ENCODE results near the gene RGS7. TPM values are rescaled to one million over a fixed set of nuclear protein-coding genes. Genes with fewer than 3 reads are reported as not detected.

The RGS7 gene
- total RNA-seq, 4 donors from 2014 or later = 0.47 TPM; not detected in 3

DNA sequence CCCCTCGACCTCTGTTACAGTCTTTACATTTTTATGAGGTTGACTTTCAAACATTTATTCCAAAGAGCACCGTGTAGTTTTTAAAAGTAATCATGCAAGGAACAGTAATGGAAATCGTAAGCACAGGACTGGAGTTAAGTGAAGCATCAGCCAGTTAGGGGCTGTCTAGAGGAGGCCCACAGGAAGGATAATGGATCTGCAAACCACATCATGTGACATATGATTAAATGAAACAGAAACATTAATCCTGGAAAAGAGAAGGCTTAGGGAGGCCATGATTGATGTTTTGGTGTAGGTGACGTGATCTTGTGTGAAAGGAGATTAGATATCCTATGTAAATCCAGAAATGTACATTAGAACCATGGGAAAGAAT, 25.0 kb downstream of the RGS7 start:
- TF ChIP-seq, protein P1, sequence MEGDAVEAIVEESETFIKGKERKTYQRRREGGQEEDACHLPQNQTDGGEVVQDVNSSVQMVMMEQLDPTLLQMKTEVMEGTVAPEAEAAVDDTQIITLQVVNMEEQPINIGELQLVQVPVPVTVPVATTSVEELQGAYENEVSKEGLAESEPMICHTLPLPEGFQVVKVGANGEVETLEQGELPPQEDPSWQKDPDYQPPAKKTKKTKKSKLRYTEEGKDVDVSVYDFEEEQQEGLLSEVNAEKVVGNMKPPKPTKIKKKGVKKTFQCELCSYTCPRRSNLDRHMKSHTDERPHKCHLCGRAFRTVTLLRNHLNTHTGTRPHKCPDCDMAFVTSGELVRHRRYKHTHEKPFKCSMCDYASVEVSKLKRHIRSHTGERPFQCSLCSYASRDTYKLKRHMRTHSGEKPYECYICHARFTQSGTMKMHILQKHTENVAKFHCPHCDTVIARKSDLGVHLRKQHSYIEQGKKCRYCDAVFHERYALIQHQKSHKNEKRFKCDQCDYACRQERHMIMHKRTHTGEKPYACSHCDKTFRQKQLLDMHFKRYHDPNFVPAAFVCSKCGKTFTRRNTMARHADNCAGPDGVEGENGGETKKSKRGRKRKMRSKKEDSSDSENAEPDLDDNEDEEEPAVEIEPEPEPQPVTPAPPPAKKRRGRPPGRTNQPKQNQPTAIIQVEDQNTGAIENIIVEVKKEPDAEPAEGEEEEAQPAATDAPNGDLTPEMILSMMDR (IDR thresholded peaks at IDR 0.05) = no peak
- DNase-seq (ENCODE audit: low spot score) = no peak

DNA sequence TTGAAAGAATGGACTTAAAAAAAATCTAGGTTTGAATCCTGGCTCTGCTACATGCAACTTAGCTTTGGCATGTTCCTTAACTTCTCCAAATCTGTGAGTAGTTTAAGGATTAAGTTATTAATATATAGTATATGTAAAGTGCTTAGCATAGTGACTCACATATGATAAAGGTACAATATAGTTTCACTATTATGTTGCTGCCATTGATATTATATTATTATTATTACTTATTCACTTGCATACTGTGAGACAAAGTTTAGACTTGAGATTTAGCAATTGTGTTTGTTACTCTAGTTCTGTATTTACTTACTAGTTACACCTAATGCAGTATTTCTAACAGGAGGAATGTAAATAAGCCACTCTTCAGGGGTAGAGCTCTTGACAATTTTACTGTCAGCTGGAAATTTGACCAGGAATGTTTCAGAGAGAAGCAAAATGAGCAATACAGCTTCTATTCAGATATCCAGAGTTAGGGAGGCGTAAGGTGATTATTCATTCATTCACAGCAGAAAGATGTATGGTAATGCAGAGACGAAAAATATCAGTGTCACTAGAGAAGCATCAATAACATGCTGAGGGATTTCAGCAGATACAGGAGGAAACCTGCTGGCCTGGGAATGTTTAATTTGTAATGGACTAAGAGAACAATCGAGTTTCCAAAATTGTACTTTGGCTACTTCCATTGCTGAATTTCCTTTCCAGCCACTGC, 25.5 kb downstream of the RGS7 start:
- DNase-seq (ENCODE audit: low spot score) (no peak), ATAC-seq (ENCODE audit: low FRiP score) (no peak)
- TF ChIP-seq, protein P1 (IDR thresholded peaks at IDR 0.05) = no peak

More for the DNA sequence above, 25.0 kb downstream of the RGS7 start:
- no peak for ATAC-seq (ENCODE audit: low FRiP score)

DNA sequence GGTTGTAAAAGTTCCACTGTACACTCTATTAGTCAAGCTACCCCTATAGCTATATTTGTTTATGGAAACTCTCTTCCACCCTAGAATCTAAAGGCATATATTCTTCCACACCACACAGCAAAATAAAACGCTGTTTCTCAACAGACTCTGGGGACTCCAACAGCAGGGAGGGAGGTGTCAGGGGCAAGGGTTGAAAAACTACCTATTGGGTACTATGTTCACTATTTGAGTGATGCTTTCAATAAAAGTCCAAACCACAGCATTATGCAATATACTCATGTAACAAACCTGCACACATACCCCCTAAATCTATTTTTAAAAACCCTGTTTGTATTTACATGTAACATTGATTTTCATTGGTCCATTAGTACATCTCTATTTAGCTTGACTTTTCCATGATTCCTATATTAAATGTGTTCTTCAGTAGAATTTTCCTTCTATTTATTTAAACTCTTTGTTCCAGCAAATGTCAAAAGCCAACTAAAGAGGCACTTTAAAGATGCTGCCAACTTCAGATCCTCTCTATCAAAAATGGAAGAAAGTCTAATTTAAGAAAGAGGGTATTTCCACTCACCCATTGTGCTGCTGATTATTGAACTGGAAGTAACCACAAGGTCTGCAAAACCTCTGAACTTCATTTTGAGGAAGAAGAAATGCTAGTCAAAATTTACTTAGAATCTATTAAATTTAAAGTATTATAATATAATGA, 26.2 kb downstream of the RGS7 start:
- ATAC-seq (ENCODE audit: low FRiP score) = no peak
- TF ChIP-seq, protein P1 (IDR thresholded peaks at IDR 0.05) = no peak
- DNase-seq (ENCODE audit: low spot score) = no peak

- DNase-seq (ENCODE audit: low spot score) (no peak), ATAC-seq (ENCODE audit: low FRiP score) (no peak)
- TF ChIP-seq, protein P1 (IDR thresholded peaks at IDR 0.05) = no peak
These were observed 31.5 kb downstream of the RGS7 start for GRCh38 chr1:241325456-241325855.

- TF ChIP-seq, protein P1 (IDR thresholded peaks at IDR 0.05) = no peak
- no peak for DNase-seq (ENCODE audit: low spot score)
- no peak for ATAC-seq (ENCODE audit: low FRiP score)
These were observed 33.4 kb downstream of the RGS7 start for GRCh38 chr1:241323514-241324195.

- DNase-seq (ENCODE audit: low spot score) (no peak), ATAC-seq (ENCODE audit: low FRiP score) (no peak)
- TF ChIP-seq, protein P1 (IDR thresholded peaks at IDR 0.05) = no peak
These were observed 39.3 kb downstream of the RGS7 start for GRCh38 chr1:241317676-241318075.
